HUDEP-2 (cell line): ENCODE results near the gene AEBP1.
A peak's percentile ranks its signal among the peaks of the same experiment; 100 is the strongest.
"Not testable (repeated sequence)": the region's sequence is repeated elsewhere in the genome, so short reads cannot be mapped to it uniquely, and the experiment has no call there.

ENCODE experiments used
- DNase-seq, 76 experiments: peaks; one replicate each; lab custom pipeline; 2025; ENCODE audit not compliant: unreplicated experiment in 76 of 76; lab: John Stamatoyannopoulos, UW

Gene AEBP1

GRCh38 chr7:44116087-44116788 lies 12.1 kb downstream of the AEBP1 start:
- DNase-seq, result no peak

GRCh38 chr7:44116789-44117666 lies 12.9 kb downstream of the AEBP1 start:
- DNase-seq, result no peak

GRCh38 chr7:44117801-44118429 lies 13.8 kb downstream of the AEBP1 start:
- DNase-seq, result no peak

- no peak for DNase-seq
Observed at GRCh38 chr7:44119829-44120380, 15.8 kb downstream of the AEBP1 start.

- DNase-seq, result no peak
Observed at GRCh38 chr7:44120395-44120794, 16.2 kb downstream of the AEBP1 start.

GRCh38 chr7:44121761-44122420 lies 17.7 kb downstream of the AEBP1 start:
- DNase-seq, result no peak

GRCh38 chr7:44122529-44122928 lies 18.4 kb downstream of the AEBP1 start:
- no peak for DNase-seq

GRCh38 chr7:44123190-44124003 lies 19.3 kb downstream of the AEBP1 start, which contains the start of gene POLD2:
Gene POLD2, minus strand, starts transcription at chr7:44123548. Its CDS starts 1,495 bp downstream, at chr7:44122053.
- peak in 75 of 76 experiments; percentile 54 to 98 (median 95) for DNase-seq

GRCh38 chr7:44124822-44125202 lies 20.7 kb downstream of the AEBP1 start:
- DNase-seq, result no peak

GRCh38 chr7:44126574-44126973 lies 22.4 kb downstream of the AEBP1 start:
- DNase-seq, result not testable (repeated sequence)

GRCh38 chr7:44127161-44127560 lies 23.0 kb downstream of the AEBP1 start:
- DNase-seq, result no peak

- no peak for DNase-seq
Observed at GRCh38 chr7:44128721-44129582, 24.8 kb downstream of the AEBP1 start.

- DNase-seq, result peak in 6 of 76 experiments; percentile 5 to 21 (median 16)
Observed at GRCh38 chr7:44131173-44132029, 27.3 kb downstream of the AEBP1 start.

- DNase-seq, result no peak
Observed at GRCh38 chr7:44132039-44132438, 27.9 kb downstream of the AEBP1 start.

GRCh38 chr7:44133295-44133694 lies 29.1 kb downstream of the AEBP1 start:
- DNase-seq, result no peak

- no peak for DNase-seq
Observed at GRCh38 chr7:44134943-44135628, 30.9 kb downstream of the AEBP1 start.

- DNase-seq, result no peak
Observed at GRCh38 chr7:44136731-44137130, 32.6 kb downstream of the AEBP1 start.
